ENCODE measurements around the gene NUCKS1.

- TF ChIP-seq CTCF (conservative IDR thresholded peaks at IDR 0.05; ENCODE audit: low read length), result no peak
- no peak for TF ChIP-seq EZH2phosphoT487 (IDR thresholded peaks at IDR 0.05; ENCODE audit: borderline replicate concordance)
Observed at GRCh38 chr1:205783904-205784303, 33.9 kb upstream of the NUCKS1 start.
